DND-41 (cell line): Measurements from ENCODE around the gene FSCN2.

ENCODE experiments used
- CTCF ChIP-seq: IDR thresholded peaks from 2 replicates; pipeline ENCODE4 v1.5.1; 2012; ENCODE audit warnings: borderline replicate concordance, low read length, moderate library complexity, mild to moderate bottlenecking; ENCODE audit not compliant: poor library complexity, severe bottlenecking; ENCODE audit errors: extremely low read depth
- EZH2 ChIP-seq: IDR thresholded peaks from 3 replicates; pipeline ENCODE4 v1.6.1; 2012; ENCODE audit warnings: borderline replicate concordance, low read depth, mild to moderate bottlenecking, moderate library complexity, low read length, inconsistent platforms; ENCODE audit not compliant: severe bottlenecking

- TF ChIP-seq CTCF (no peak), EZH2 (no peak)
Observed at GRCh38 chr17:81549826-81550225, 21.6 kb downstream of the FSCN2 start.
